GM12875 (cell line): Measurements from ENCODE around the gene SLC16A8.

Source experiments
- H3K4me3 ChIP-seq: one replicate; pipeline ENCODE4 v1.5.1; 2011; ENCODE audit warnings: low read depth, low read length, control low read depth
- CTCF ChIP-seq: IDR thresholded peaks from 2 replicates; pipeline ENCODE4 v1.5.1; 2011; ENCODE audit warnings: low read depth, mild to moderate bottlenecking, control low read depth, inconsistent platforms, low read length, moderate library complexity, borderline replicate concordance; ENCODE audit not compliant: insufficient read depth

Gene SLC16A8

GRCh38 chr22:38106814-38107578 is 23.0 kb upstream of the SLC16A8 start:
- no peak for TF ChIP-seq CTCF
- H3K4me3 ChIP-seq: no peak overlapping the region

DNA sequence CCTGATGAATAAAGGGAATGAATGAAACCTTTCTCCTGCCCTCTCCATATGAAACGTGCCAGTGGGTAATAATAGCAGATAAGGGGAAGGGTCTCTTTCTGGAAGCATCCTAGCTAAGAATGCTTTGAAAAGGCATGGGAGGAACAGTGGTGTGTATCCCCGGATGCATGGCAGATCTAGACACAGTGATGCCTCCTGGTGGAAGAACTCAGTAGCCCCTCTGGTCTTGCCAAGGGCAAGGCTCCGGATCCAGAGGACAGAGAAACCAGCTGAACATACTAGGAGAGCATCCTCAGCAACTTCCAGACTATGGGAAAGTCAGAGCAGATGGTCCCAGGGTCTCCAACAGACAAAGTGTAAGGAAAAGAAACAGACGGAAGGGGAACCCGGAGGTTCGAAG is 20.1 kb upstream of the SLC16A8 start:
- peak; percentile 30; the same call in 1 of the 2 replicates for TF ChIP-seq CTCF

GRCh38 chr22:38103641-38104040 is 19.7 kb upstream of the SLC16A8 start:
- H3K4me3 ChIP-seq: no peak overlapping the region
- no peak for TF ChIP-seq CTCF

More for the DNA sequence above, 20.1 kb upstream of the SLC16A8 start:
- H3K4me3 ChIP-seq: no peak overlapping the region

GRCh38 chr22:38098410-38099249 is 14.6 kb upstream of the SLC16A8 start:
- no peak overlapping the region for H3K4me3 ChIP-seq
- no peak for TF ChIP-seq CTCF

DNA sequence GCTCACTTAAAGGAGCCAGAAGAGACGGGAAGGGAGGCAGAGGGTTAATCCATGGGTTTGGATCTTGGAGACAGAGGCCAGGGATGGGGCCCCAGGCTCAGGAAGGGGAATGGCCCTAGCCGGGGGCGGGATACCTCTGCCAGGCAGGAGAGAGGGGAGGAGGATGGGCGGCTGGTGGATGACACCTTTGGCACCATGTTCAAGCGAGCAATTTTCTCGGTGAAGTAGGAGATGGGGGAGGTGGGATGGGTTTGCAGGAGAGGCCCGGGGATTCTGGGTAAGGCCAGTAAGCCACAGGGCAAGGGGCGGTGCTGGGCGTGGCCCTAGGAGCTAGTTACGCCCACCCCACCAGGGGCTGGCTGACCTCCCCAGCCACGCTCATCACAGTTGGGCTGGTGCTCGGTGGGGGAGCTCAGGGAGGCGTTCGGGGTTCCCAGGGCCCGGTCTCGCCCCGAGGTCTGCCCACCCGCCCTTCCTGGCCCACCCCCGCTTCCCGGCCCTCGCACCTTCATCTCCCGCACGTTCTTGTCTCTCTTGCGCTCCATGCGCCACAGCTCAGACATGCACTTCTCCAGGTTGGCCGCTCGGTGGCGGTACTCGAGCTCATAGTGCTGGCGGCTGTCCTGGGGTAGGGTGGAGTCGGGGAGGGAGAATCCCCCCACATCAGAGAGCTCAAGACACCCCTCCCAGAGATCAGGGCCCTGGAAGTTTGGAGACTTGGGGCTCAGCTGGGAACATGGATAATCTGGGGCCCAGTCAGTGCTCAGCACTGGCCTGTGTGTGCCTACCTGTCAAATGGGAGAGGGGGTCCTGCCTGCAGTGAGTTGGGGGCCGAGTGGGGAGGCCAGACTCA is 13.8 kb upstream of the SLC16A8 start:
- no peak for TF ChIP-seq CTCF
- H3K4me3 ChIP-seq: no peak overlapping the region

DNA sequence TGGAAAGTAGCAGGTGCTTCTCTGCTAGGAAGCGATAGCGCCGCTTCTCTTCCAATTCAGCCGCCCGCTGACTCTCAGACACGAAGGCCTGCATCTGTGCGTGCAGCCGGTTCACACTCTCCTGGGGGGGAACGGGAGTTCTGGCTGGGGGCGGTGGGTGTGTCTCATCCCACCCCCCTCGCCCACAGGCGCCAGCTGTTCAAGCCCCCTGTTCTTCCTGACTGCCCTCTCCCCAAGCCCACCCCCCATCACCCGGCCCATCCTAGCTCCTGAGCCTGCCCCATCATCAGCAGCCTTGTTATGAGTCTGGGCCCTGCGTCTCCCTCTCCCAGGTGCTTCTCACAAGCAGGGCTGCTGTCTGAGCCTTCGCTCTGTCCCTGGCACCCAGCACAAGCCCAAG is 13.1 kb upstream of the SLC16A8 start:
- no peak overlapping the region for H3K4me3 ChIP-seq
- TF ChIP-seq CTCF: no peak
